ENCODE measurements around the gene DTHD1. TPM values are rescaled to one million over a fixed set of nuclear protein-coding genes. Genes with fewer than 3 reads are reported as not detected.

DTHD1 gene
- total RNA-seq, 4 donors from 2014 or later: 0.19 to 1.0 (median 0.30) TPM

DNA sequence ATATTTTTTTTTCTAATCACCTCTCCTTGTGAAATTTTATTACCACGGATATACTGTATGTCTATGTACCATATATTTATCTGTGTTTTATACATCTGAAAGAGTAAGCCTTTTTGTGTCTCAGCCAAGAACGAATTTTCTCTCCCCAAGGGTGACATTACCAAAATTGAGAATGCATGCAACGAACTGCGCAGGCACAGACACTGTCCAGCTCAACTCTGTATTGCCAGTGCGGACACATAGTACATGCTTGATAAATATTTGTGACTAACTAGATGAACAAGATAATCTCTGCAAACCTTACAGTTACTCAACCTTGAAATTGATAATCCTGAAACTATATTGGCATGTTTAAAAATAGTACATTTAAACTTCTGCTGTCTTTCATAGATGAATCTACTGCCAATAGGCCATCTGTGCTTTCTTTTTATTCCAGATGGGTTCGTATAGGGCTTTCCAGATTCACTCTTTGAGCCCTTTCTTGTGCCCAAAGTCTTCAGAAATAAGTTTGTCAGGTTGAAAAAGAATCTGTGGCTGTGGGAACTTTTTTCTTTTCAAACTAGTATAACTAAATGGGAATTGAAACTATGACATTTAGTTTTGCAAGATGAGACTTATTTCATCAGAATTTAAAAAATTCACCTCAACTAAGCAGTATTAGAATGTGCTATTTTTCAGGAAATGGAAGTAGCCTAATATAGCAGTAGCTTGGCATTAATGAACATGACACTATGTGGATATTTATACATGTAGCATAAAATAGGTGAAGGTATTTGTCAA lies 38.9 kb downstream of the DTHD1 start:
- TF ChIP-seq, protein P1, sequence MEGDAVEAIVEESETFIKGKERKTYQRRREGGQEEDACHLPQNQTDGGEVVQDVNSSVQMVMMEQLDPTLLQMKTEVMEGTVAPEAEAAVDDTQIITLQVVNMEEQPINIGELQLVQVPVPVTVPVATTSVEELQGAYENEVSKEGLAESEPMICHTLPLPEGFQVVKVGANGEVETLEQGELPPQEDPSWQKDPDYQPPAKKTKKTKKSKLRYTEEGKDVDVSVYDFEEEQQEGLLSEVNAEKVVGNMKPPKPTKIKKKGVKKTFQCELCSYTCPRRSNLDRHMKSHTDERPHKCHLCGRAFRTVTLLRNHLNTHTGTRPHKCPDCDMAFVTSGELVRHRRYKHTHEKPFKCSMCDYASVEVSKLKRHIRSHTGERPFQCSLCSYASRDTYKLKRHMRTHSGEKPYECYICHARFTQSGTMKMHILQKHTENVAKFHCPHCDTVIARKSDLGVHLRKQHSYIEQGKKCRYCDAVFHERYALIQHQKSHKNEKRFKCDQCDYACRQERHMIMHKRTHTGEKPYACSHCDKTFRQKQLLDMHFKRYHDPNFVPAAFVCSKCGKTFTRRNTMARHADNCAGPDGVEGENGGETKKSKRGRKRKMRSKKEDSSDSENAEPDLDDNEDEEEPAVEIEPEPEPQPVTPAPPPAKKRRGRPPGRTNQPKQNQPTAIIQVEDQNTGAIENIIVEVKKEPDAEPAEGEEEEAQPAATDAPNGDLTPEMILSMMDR (IDR thresholded peaks at IDR 0.05): no peak
- no peak for TF ChIP-seq POLR2A (IDR thresholded peaks at IDR 0.05)
- Histone ChIP-seq H3K9me3 (no peaks in the 10 kb centered on the region), H3K27ac (no peak overlapping the region), H3K4me1 (no peaks in the 10 kb centered on the region), H3K36me3 (no peaks in the 10 kb centered on the region), H3K27me3 (no peaks in the 10 kb centered on the region), H3K4me3 (no peak overlapping the region)
- intact Hi-C loops (cut with DNase I): no loop called here
- DNase-seq: no peak
- 69 to 73% methylated on average over 6 of the region's 6 CpGs for WGBS, 2 donors

DNA sequence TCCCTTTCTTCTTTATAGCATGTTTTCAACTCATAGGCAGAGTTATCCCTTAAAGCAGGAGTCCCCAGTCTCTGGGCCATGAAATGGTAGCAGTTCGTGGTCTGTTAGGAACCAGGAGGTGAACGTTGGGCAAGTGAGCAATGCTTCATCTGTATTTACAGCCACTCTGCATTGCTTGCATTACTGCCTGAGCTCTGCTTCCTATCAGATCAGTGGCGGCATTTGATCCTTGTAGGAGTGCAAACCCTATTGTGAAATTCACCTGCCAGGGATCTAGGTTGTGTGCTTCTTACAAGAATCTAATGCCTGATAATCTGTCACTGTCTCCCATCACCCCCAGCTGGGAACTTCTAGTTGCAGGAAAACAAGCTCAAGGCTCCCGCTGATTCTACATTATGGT lies 39.8 kb downstream of the DTHD1 start:
- 84 to 86% methylated on average over 4 of the region's 4 CpGs for WGBS, 2 donors
- Histone ChIP-seq H3K27me3 (no peaks in the 10 kb centered on the region), H3K4me1 (no peaks in the 10 kb centered on the region), H3K36me3 (no peaks in the 10 kb centered on the region), H3K9me3 (no peaks in the 10 kb centered on the region), H3K4me3 (no peak overlapping the region), H3K27ac (no peak overlapping the region)
- no peak for DNase-seq
- intact Hi-C loops (cut with DNase I): no loop called here
- TF ChIP-seq, protein P1 (IDR thresholded peaks at IDR 0.05): no peak
- TF ChIP-seq POLR2A (IDR thresholded peaks at IDR 0.05): no peak

DNA sequence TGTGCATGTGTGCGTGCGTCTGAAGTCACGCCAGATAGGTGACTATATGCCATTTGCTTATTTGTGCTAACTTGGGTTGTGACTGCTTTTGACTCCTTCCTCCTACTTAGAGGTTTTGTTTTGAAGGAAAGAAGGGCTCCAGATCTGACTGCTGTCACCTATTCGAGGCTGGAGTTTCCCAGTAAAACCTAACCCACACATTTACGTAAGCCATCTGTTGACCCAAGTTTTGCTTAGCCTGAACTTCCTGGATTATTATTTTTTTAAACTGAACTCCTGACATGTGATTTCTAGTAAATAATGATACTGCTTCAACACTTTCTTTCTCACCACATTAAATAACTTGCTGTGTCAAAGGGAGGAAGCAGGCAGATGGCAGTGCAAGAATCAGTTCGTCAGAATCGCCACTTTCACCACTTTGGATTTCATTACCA lies 41.5 kb downstream of the DTHD1 start:
- no peaks in the 10 kb centered on the region for H3K4me1 ChIP-seq
- H3K9me3 ChIP-seq: no peaks in the 10 kb centered on the region
- intact Hi-C loops (cut with DNase I): no loop called here
- WGBS, 2 donors: 45 to 60% methylated on average over 7 of the region's 7 CpGs
- DNase-seq: no peak
- H3K27ac ChIP-seq: no peak overlapping the region
- no peaks in the 10 kb centered on the region for H3K36me3 ChIP-seq
- no peaks in the 10 kb centered on the region for H3K27me3 ChIP-seq
- no peak overlapping the region for H3K4me3 ChIP-seq
- TF ChIP-seq POLR2A (IDR thresholded peaks at IDR 0.05): no peak
- TF ChIP-seq, protein P1 (IDR thresholded peaks at IDR 0.05): no peak

DNA sequence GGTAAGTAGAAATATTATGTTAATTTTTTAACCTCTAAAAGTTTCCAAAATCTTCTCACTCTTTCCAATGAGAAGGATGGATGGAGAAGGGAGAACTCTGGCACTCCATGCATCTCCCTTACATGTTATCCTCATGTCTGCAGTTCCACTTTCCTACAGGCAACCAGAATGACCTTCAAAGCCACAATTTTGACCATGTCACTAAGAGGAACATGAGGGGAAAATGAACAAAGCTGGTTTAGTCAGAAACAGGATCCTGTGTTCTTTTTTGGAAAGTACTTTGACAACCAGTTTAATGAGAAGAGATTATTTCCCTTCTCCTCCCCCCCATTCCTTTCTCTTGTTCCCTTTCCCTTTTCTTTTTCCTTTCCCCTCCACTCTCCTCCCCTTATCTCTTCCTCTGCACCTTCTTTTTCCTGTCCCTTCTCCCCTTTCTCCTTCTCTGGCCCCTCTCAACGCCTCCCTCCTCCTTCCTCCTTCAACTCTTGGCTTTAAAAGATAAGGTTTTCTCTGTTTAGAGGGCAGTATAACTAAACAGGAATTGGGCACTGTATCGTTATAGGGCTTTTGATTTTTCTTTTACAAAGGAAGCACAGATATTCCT lies 42.5 kb downstream of the DTHD1 start:
- Histone ChIP-seq H3K27ac (no peak overlapping the region), H3K36me3 (no peaks in the 10 kb centered on the region), H3K4me1 (no peaks in the 10 kb centered on the region), H3K9me3 (no peaks in the 10 kb centered on the region), H3K4me3 (no peak overlapping the region), H3K27me3 (no peaks in the 10 kb centered on the region)
- no peak for DNase-seq
- WGBS, 2 donors: 51 to 55% methylated on average over 2 of the region's 2 CpGs
- TF ChIP-seq, protein P1 (IDR thresholded peaks at IDR 0.05): no peak
- no peak for TF ChIP-seq POLR2A (IDR thresholded peaks at IDR 0.05)
- intact Hi-C loops (cut with DNase I): no loop called here

DNA sequence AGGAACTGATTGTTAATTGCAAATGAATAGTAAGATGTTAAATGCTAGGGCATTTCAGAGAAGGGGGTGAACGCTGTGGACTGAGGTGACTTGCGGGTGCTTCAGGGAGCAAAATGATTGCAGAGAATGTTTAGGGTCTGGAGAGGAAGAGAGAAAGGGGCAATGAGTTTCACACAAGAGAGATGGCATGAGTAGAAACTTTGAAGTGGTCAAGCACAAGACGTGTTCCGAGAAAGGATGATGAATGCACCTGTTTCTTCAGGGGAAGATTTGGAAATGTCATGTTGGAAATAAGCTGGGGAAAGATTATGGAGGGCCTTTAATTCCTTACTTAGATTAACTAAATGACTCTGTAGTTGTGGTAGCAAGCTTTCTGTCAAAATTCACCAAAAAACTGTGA lies 43.4 kb downstream of the DTHD1 start:
- H3K4me3 ChIP-seq: no peak overlapping the region
- no peaks in the 10 kb centered on the region for H3K9me3 ChIP-seq
- TF ChIP-seq, protein P1 (IDR thresholded peaks at IDR 0.05): no peak
- H3K27ac ChIP-seq: no peak overlapping the region
- no peaks in the 10 kb centered on the region for H3K36me3 ChIP-seq
- DNase-seq: no peak
- H3K4me1 ChIP-seq: no peaks in the 10 kb centered on the region
- no peaks in the 10 kb centered on the region for H3K27me3 ChIP-seq
- intact Hi-C loops (cut with DNase I): no loop called here
- 81 to 90% methylated on average over 4 of the region's 4 CpGs for WGBS, 2 donors
